Stimulated activated CD4-positive, alpha-beta T cell treated with anti-CD3 and anti-CD28 coated beads, TNF-alpha, amount 100 ng/mL, for 1 hour (primary cell): ENCODE data around the gene ZNF280A.
"Not testable (repeated sequence)": the region's sequence is repeated elsewhere in the genome, so short reads cannot be mapped to it uniquely, and the experiment has no call there.

ENCODE experiments used
- DNase-seq, 3 donors: peaks; one replicate each; pipeline ENCODE4 v3.0.0-alpha.2; 2020; ENCODE audit warnings: low read depth in 3 of 3, low spot score in 1 of 3

Gene ZNF280A

DNA sequence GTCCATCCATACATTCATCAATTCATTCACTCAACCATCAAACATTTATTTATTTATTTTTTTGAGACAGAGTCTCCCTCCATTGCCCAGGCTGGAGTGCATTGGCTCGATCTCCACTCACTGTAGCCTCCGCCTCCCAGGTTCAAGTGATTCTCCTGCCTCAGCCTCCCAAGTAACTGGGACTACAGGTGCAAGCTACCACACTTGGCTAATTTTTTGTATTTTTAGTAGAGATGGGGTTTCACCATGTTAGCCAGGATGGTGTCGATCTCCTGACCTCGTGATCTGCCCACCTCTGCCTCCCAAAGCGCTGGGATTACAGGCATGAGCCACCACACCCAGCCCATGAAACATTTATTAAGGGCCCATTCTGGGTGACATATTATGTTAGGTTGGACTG, 49.0 kb downstream of the ZNF280A start:
- DNase-seq, result not testable (repeated sequence)

DNA sequence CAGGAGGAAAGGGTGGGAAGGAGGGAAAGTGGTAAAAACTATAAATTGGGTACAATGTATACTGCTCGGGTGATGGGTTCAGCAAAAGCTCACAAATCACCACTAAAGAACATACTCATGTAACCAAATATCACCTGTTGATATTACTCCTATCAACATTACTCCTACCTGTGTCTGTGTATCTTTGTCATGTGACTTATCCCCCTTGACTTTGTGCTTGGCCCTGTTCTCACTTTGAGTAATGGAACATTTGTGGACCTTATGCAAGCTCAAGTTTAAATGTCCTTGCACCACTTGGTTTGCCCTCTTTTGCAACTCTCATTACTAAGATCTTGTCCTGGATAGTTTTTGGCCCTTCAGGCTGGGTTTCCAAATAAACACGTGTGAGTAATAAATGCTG, 50.5 kb downstream of the ZNF280A start:
- no peak for DNase-seq

DNA sequence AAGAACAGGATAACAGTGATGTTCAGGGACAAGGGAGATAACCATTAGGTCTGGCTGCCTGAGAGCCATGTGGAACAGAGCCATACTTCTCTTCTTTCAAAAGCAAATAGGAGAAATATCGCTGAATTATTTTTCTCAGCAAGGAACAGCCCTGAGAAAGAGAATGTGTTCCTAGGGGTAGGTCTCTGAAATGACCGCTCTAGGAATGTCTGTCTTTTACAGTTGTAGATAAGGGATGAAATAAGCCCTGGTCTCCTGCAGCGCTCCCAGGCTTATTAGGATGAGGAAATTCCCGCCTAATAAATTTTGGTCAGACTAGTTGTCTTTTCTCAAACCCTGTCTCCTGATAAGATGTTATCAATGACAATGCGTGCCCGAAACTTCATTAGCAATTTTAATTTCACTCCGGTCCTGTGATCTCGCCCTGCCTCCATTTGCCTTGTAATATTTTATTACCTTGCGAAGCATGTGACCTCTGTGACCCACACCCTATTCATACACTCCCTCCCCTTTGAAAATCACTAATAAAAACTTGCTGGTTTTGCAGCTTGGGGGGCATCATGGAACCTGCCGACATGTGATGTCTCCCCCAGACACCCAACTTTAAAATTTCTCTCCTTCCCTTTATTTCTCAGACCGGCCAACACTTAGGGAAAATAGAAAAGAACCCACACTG, 51.1 kb downstream of the ZNF280A start:
- DNase-seq, result not testable (repeated sequence)

DNA sequence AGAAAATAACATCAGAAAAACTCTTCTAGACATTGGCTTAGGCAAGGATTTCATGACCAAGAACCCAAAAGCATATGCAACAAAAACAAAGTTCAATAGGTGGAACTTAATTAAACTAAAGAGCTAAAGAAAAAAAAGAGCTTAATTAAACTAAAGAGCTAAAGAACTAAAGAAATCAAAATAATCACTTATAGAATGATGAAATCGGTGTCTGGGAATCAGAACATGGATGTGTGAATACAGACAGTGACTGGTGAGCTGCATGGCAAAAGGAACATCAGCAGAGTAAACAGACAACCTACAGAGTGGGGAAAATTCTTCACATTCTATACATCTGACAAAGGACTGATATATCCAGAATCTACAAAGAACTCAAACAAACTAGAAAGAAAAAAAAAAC, 53.0 kb downstream of the ZNF280A start:
- no peak for DNase-seq

DNA sequence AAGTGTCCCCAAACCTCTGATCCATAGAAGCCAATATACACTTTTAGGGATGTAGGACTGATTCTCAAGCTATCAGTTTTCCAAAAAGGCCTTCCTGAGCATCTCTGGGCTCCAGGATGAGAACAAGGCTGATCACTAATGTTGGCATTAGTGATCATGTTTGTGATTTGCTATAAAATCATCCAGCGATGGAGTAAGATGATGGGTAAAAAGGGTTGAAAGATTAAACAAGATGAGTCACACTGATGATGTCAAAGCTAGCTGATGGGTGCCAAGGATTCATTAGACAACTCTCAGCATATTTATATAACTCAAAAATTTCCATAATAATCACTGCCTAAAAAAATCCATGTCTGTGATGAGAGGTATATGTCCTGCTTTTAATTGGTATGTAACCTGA, 54.3 kb downstream of the ZNF280A start:
- no peak for DNase-seq

DNA sequence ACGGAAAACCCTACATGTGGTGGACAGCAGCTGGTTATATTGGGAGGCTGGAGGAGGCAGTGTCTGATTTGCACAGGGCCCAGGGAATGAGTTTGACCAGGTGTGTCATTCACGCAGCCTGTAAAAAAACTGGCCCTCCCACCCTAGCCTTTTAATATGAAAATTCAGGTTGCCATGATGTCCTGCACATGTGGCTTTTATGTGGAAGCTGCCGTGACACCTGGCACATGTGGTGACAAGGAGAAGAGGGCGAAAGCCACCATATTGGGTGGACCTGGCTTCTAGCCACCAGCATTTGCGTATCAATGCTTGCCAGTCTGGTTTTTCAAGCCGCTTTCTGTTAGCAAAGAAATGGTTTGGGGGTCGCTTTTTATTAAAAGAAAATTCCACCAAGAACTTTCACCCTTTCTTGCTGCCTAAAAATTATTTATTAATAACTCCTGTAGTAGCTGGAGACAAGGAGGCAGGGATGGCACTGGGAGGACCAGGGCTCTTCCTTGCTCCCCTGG, 54.9 kb downstream of the ZNF280A start:
- DNase-seq, result no peak

DNA sequence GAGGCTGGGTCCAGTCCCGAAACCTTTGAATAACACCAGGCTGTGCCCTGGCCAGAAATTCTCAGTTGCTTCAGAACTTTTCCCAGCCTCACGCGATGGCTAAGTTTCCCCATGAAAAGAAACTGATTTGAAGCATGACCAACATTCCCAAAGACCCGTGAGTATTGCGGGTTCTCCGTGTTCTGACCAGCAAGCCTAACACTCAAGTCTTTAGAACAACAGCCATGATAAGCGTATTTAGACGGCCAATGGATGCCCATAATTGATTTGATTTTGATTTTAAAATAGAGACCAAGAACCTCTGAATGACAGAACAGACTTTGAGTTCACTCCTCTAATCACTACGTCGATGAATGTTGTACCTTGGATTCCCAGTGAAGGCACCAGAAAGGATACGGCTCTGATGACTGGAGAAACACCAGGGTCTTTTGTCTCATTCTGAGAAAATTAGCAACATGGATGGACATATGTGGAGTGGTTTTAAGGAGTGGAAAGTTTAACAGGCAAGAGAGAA, 55.5 kb downstream of the ZNF280A start:
- DNase-seq, result no peak

DNA sequence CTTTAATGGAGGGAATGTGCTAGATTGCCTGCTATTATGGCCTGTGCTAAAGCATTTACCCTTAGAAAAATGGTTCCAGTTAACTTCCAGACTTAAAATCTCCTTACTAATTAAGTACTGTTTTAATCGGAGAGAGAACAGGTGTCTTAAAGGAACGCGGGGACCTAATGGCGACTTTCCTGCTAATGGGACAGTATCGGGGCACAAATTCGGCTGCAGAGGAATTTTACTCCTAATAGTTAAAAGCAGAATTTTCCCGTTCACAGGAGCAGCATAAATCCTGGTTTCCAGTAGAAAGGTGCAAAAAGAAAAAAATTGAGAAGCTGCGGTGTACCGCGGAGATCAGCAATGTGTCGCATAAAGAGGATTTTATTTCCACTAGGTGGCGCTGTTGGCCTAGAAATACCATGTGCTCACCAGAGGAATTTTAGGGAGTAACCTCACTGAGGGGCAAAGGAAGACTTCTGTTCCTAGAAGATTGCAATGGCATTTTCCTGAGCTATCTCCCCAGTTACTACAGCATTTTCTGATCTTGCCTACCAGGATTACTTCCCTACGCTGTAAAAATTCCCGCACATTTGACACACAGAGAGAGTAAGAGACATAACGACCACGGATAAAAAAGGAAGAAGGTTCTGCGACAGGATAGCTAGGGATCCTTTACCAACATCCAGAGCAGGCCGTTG, 56.1 kb downstream of the ZNF280A start:
- peak in 2 of 3 donors; percentile 7 to 22 for DNase-seq
